Keratinocyte (primary cell): Measurements from ENCODE around the gene MMP11.

Experiments used
- CTCF ChIP-seq, 3 experiments: IDR thresholded peaks in 1 of 3; conservative IDR thresholded peaks in 1 of 3; optimal IDR thresholded peaks in 1 of 3; 2 replicates in 2 of 3; 3 replicates in 1 of 3; pipeline versions ENCODE3 to v1.5.1; 2011; ENCODE audit warnings: low read length in 3 of 3, mild to moderate bottlenecking in 3 of 3, moderate library complexity in 2 of 3, control low read depth in 1 of 3, inconsistent platforms in 1 of 3; ENCODE audit not compliant: insufficient read depth in 2 of 3; ENCODE audit errors: extremely low read depth in 1 of 3
- EZH2 ChIP-seq: IDR thresholded peaks from one replicate; pipeline ENCODE4 v1.6.1; 2012; ENCODE audit warnings: inconsistent platforms, mild to moderate bottlenecking, low read length, moderate library complexity

GRCh38 chr22:23783265-23784150 is 10.9 kb downstream of the MMP11 start:
- TF ChIP-seq CTCF (optimal IDR thresholded peaks at IDR 0.05 in 1 of 3, IDR thresholded peaks at IDR 0.05 in 1 of 3, conservative IDR thresholded peaks at IDR 0.05 in 1 of 3; ENCODE audit: extremely low read depth in 1 of 3, insufficient read depth in 2 of 3, low read length in 3 of 3), result no peak
- no peak for TF ChIP-seq EZH2
